NK-92 treated with Interleukin-12 subunit alpha and Interleukin-12 subunit beta, amount 100 ng/mL, for 24 hours (cell line): Measurements from ENCODE around the gene ITGB4.

ENCODE experiments used
- DNase-seq: peaks from one replicate; lab custom pipeline; 2025; lab: John Stamatoyannopoulos, UW

ITGB4 gene

GRCh38 chr17:75697651-75698291 is 23.5 kb upstream of the ITGB4 start:
- no peak for DNase-seq

GRCh38 chr17:75698659-75699058 is 22.6 kb upstream of the ITGB4 start:
- no peak for DNase-seq

GRCh38 chr17:75701288-75701687 is 20.0 kb upstream of the ITGB4 start:
- DNase-seq, result no peak

GRCh38 chr17:75703191-75703590 is 18.1 kb upstream of the ITGB4 start:
- DNase-seq, result no peak

- DNase-seq, result no peak
Measured at GRCh38 chr17:75703591-75703990, 17.7 kb upstream of the ITGB4 start.

GRCh38 chr17:75704963-75705875 is 16.0 kb upstream of the ITGB4 start:
- no peak for DNase-seq

- no peak for DNase-seq
Measured at GRCh38 chr17:75706042-75706728, 15.1 kb upstream of the ITGB4 start.

GRCh38 chr17:75707079-75707571 is 14.1 kb upstream of the ITGB4 start:
- no peak for DNase-seq

- DNase-seq, result no peak
Measured at GRCh38 chr17:75712446-75712845, 8.8 kb upstream of the ITGB4 start.

GRCh38 chr17:75719732-75720131 is 1.5 kb upstream of the ITGB4 start:
- DNase-seq, result no peak

- DNase-seq, result no peak
Measured at GRCh38 chr17:75721463-75722011, 278 bp downstream of the ITGB4 start.

- DNase-seq, result no peak
Measured at GRCh38 chr17:75722076-75722475, 817 bp downstream of the ITGB4 start.

GRCh38 chr17:75722542-75723095 is 1.4 kb downstream of the ITGB4 start:
- DNase-seq, result no peak

- no peak for DNase-seq
Measured at GRCh38 chr17:75723171-75723930, 2.1 kb downstream of the ITGB4 start.

GRCh38 chr17:75724016-75725003 is 3.1 kb downstream of the ITGB4 start:
- DNase-seq, result no peak

- DNase-seq, result no peak
Measured at GRCh38 chr17:75725504-75725903, 4.2 kb downstream of the ITGB4 start.

- DNase-seq, result no peak
Measured at GRCh38 chr17:75727391-75727790, 6.1 kb downstream of the ITGB4 start.

GRCh38 chr17:75729351-75729750 is 8.1 kb downstream of the ITGB4 start:
- no peak for DNase-seq

- DNase-seq, result no peak
Measured at GRCh38 chr17:75730065-75730464, 8.8 kb downstream of the ITGB4 start.
